GM18526 (cell line): ENCODE measurements around the gene TSR3.

Experiments used
- POLR2A ChIP-seq: IDR thresholded peaks from 3 replicates; pipeline ENCODE4 v1.6.1; 2011; ENCODE audit not compliant: insufficient read length; ENCODE audit errors: extremely low read depth

Gene TSR3

GRCh38 chr16:1299868-1300203 is 51.8 kb downstream of the TSR3 start:
- no peak for TF ChIP-seq POLR2A
